ENCODE results near the gene CAND2. TPM values are rescaled to one million over a fixed set of nuclear protein-coding genes. Genes with fewer than 3 reads are reported as not detected.
"Not testable (repeated sequence)": the region's sequence is repeated elsewhere in the genome, so short reads cannot be mapped to it uniquely, and the experiment has no call there.

Gene CAND2
- total RNA-seq, 2 experiments from 2014 or later: 2.4 to 2.6 TPM

GRCh38 chr3:12759693-12760565 lies 36.6 kb upstream of the CAND2 start:
- no peak overlapping the region for H3K4me3 Mint-ChIP-seq
- no peak overlapping the region for H3K27ac Mint-ChIP-seq
- no peaks in the 10 kb centered on the region for H3K9me3 Mint-ChIP-seq
- peaks cover 5% of the 10 kb centered on the region for H3K4me1 Mint-ChIP-seq
- H3K36me3 Mint-ChIP-seq: no peaks in the 10 kb centered on the region
- no peak for DNase-seq
- H3K27me3 Mint-ChIP-seq: peaks cover 2% of the 10 kb centered on the region

GRCh38 chr3:12764171-12764776 lies 32.2 kb upstream of the CAND2 start:
- Mint-ChIP-seq H3K9me3 (no peaks in the 10 kb centered on the region), H3K27ac (no peak overlapping the region), H3K4me1 (peaks cover 2% of the 10 kb centered on the region), H3K36me3 (no peaks in the 10 kb centered on the region), H3K27me3 (no peaks in the 10 kb centered on the region), H3K4me3 (no peak overlapping the region)
- DNase-seq: no peak

GRCh38 chr3:12766541-12766940 lies 29.9 kb upstream of the CAND2 start:
- no peak overlapping the region for H3K4me3 Mint-ChIP-seq
- no peak overlapping the region for H3K27ac Mint-ChIP-seq
- no peaks in the 10 kb centered on the region for H3K9me3 Mint-ChIP-seq
- H3K27me3 Mint-ChIP-seq: no peaks in the 10 kb centered on the region
- DNase-seq: no peak
- peaks cover 2% of the 10 kb centered on the region for H3K4me1 Mint-ChIP-seq
- H3K36me3 Mint-ChIP-seq: no peaks in the 10 kb centered on the region

- Mint-ChIP-seq H3K4me3 (no peak overlapping the region), H3K27ac (no peak overlapping the region), H3K36me3 (no peaks in the 10 kb centered on the region), H3K27me3 (no peaks in the 10 kb centered on the region), H3K9me3 (no peaks in the 10 kb centered on the region), H3K4me1 (peaks cover 6% of the 10 kb centered on the region)
- no peak for DNase-seq
Measured at GRCh38 chr3:12768579-12769527, 27.6 kb upstream of the CAND2 start.

- H3K27me3 Mint-ChIP-seq: no peaks in the 10 kb centered on the region
- DNase-seq: no peak
- no peaks in the 10 kb centered on the region for H3K36me3 Mint-ChIP-seq
- peaks cover 6% of the 10 kb centered on the region for H3K4me1 Mint-ChIP-seq
- no peak overlapping the region for H3K27ac Mint-ChIP-seq
- H3K9me3 Mint-ChIP-seq: no peaks in the 10 kb centered on the region
- no peak overlapping the region for H3K4me3 Mint-ChIP-seq
Measured at GRCh38 chr3:12769761-12770160, 26.7 kb upstream of the CAND2 start.

GRCh38 chr3:12771236-12771635 lies 25.2 kb upstream of the CAND2 start:
- no peaks in the 10 kb centered on the region for H3K27me3 Mint-ChIP-seq
- DNase-seq: no peak
- H3K4me1 Mint-ChIP-seq: peaks cover 6% of the 10 kb centered on the region
- no peaks in the 10 kb centered on the region for H3K36me3 Mint-ChIP-seq
- no peak overlapping the region for H3K27ac Mint-ChIP-seq
- H3K4me3 Mint-ChIP-seq: no peak overlapping the region
- no peaks in the 10 kb centered on the region for H3K9me3 Mint-ChIP-seq

GRCh38 chr3:12772462-12772861 lies 24.0 kb upstream of the CAND2 start:
- Mint-ChIP-seq H3K4me1 (peaks cover 6% of the 10 kb centered on the region), H3K27ac (no peak overlapping the region), H3K36me3 (no peaks in the 10 kb centered on the region), H3K27me3 (no peaks in the 10 kb centered on the region), H3K4me3 (no peak overlapping the region), H3K9me3 (no peaks in the 10 kb centered on the region)
- no peak for DNase-seq

- H3K27me3 Mint-ChIP-seq: no peaks in the 10 kb centered on the region
- no peak overlapping the region for H3K27ac Mint-ChIP-seq
- DNase-seq: no peak
- H3K4me3 Mint-ChIP-seq: no peak overlapping the region
- H3K36me3 Mint-ChIP-seq: no peaks in the 10 kb centered on the region
- peaks cover 6% of the 10 kb centered on the region for H3K4me1 Mint-ChIP-seq
- no peaks in the 10 kb centered on the region for H3K9me3 Mint-ChIP-seq
Measured at GRCh38 chr3:12773030-12773709, 23.3 kb upstream of the CAND2 start.

GRCh38 chr3:12773710-12774086 lies 22.8 kb upstream of the CAND2 start:
- no peak overlapping the region for H3K4me3 Mint-ChIP-seq
- DNase-seq: no peak
- H3K36me3 Mint-ChIP-seq: no peaks in the 10 kb centered on the region
- peaks cover 6% of the 10 kb centered on the region for H3K4me1 Mint-ChIP-seq
- H3K9me3 Mint-ChIP-seq: no peaks in the 10 kb centered on the region
- H3K27ac Mint-ChIP-seq: no peak overlapping the region
- H3K27me3 Mint-ChIP-seq: no peaks in the 10 kb centered on the region

GRCh38 chr3:12774619-12775018 lies 21.9 kb upstream of the CAND2 start:
- Mint-ChIP-seq H3K4me1 (peaks cover 6% of the 10 kb centered on the region), H3K9me3 (no peaks in the 10 kb centered on the region), H3K27me3 (no peaks in the 10 kb centered on the region), H3K36me3 (no peaks in the 10 kb centered on the region), H3K27ac (no peak overlapping the region), H3K4me3 (no peak overlapping the region)
- DNase-seq: no peak

- no peak overlapping the region for H3K4me3 Mint-ChIP-seq
- H3K9me3 Mint-ChIP-seq: no peaks in the 10 kb centered on the region
- no peaks in the 10 kb centered on the region for H3K36me3 Mint-ChIP-seq
- H3K4me1 Mint-ChIP-seq: peaks cover 6% of the 10 kb centered on the region
- H3K27ac Mint-ChIP-seq: no peak overlapping the region
- no peak for DNase-seq
- no peaks in the 10 kb centered on the region for H3K27me3 Mint-ChIP-seq
Measured at GRCh38 chr3:12775226-12775625, 21.3 kb upstream of the CAND2 start.

GRCh38 chr3:12775970-12776369 lies 20.5 kb upstream of the CAND2 start:
- H3K27me3 Mint-ChIP-seq, H3K27ac Mint-ChIP-seq, H3K36me3 Mint-ChIP-seq, H3K4me3 Mint-ChIP-seq, DNase-seq, H3K9me3 Mint-ChIP-seq, H3K4me1 Mint-ChIP-seq: not testable (repeated sequence)

- Mint-ChIP-seq H3K4me3 (no peak overlapping the region), H3K27me3 (peaks cover 5% of the 10 kb centered on the region), H3K4me1 (peaks cover 6% of the 10 kb centered on the region), H3K9me3 (no peaks in the 10 kb centered on the region), H3K36me3 (no peaks in the 10 kb centered on the region), H3K27ac (no peak overlapping the region)
- no peak for DNase-seq
Measured at GRCh38 chr3:12777171-12777570, 19.3 kb upstream of the CAND2 start.

GRCh38 chr3:12780751-12781150 lies 15.7 kb upstream of the CAND2 start:
- no peak for DNase-seq
- Mint-ChIP-seq H3K27me3 (peaks cover 23% of the 10 kb centered on the region), H3K9me3 (no peaks in the 10 kb centered on the region), H3K27ac (no peak overlapping the region), H3K4me3 (no peak overlapping the region), H3K36me3 (no peaks in the 10 kb centered on the region), H3K4me1 (no peaks in the 10 kb centered on the region)
